HEK293 (cell line): ENCODE measurements around the gene BPI.

Experiments
- SP3 ChIP-seq: fragments of 450-650 bp; formaldehyde crosslinking; IDR thresholded peaks from 2 replicates; pipeline ENCODE4 v1.5.1; 2016; ENCODE audit warnings: missing biosample characterization, missing genetic modification characterization
- ZNF660 ChIP-seq: fragments of 450-650 bp; IDR thresholded peaks from 2 replicates; pipeline ENCODE4 v1.5.1; 2018; ENCODE audit warnings: missing biosample characterization, mild to moderate bottlenecking, missing genetic modification characterization

GRCh38 chr20:38261054-38261390 is 42.9 kb upstream of the BPI start:
- TF ChIP-seq ZNF660 (tag by site-specific recombination) = no peak
- TF ChIP-seq SP3 = no peak
